SK-N-MC (cell line): Measurements from ENCODE around the gene LRRC10B.
"Not testable (repeated sequence)": the region's sequence is repeated elsewhere in the genome, so short reads cannot be mapped to it uniquely, and the experiment has no call there.

Experiments used
- EZH2 ChIP-seq: fragments of 200-600 bp; sonication (generic); IDR thresholded peaks from one replicate; pipeline ENCODE4 v1.6.1; 2017; ENCODE audit warnings: antibody characterized with exemption
- FOXP2 ChIP-seq: optimal IDR thresholded peaks from 2 replicates; pipeline ENCODE3; 2011; ENCODE audit warnings: mild to moderate bottlenecking, moderate library complexity; ENCODE audit not compliant: insufficient read depth; ENCODE audit errors: extremely low read length, control extremely low read depth
- POLR2AphosphoS5 ChIP-seq: IDR thresholded peaks from 2 replicates; pipeline ENCODE4 v1.6.1; 2012; ENCODE audit warnings: mild to moderate bottlenecking, low read depth, low read length, borderline replicate concordance

DNA sequence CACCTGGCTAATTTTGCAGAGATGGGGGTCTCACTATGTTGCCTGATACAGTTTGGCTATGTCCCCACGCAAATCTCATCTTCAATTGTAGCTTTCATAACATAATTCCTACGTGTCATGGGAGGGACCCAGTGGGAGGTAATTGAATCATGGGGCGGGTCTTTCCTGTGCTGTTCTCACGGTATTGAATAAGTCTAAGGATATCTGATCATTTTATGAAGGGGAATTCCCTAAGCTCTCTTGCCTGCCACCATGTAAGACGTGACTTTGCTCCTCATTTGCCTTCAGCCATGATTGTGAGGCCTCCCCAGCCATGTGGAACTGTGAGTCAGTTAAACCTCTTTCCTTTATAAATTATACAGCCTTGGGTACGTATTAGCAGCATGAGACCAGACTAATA lies 40.9 kb upstream of the LRRC10B start:
- not testable (repeated sequence) for TF ChIP-seq EZH2, POLR2AphosphoS5, FOXP2
